DMS79 (cell line): ENCODE results near the gene SH2D3A.
A peak's percentile ranks its signal among the peaks of the same experiment; 100 is the strongest.
"Not testable (repeated sequence)": the region's sequence is repeated elsewhere in the genome, so short reads cannot be mapped to it uniquely, and the experiment has no call there.

Experiments
- DNase-seq: peaks from one replicate; lab custom pipeline; 2025; lab: John Stamatoyannopoulos, UW

SH2D3A gene

DNA sequence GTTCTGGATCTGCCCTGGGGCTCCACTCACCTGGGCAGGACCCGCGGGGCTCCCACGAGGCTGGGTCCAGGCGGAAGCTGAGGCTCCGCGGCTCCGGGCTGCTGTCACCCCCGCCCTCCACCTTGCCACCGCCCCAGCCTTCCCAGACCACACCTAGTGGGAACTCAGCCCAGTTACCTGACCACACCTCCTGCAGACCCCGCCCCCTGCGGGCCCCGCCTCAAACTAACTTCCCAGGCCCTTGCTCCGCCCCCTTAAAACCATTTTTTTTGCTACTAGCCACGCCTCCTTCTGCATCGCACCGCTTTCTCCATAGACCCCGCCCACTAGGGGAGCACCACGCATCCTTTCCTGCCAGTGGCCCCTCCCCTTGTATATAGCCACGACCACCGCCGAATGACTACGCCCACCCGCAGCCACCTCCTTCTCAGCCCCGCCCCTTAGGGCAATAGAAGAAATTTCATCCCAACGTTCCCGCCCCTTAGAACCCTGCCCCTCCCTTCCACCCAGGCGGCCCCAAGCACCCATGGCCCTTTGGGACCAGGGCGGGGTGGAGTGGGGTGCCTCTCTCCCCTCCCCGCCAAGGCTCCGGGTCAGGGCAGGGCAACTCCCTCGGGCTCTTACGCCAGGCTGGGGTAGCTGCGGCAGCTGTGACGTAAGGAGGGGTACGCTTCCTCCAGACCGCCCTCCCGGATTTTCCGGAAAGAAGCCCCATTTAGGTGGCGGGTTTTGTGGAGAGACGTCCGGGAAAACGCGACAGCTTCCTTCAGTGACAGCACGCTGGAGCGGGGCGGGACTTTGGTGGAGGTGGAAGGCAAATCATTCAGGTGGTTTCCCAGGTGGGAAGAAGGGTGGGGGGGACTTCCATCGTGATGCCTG, at the start of gene SH2D3A:
Gene SH2D3A, minus strand, starts transcription at position 79 of the 879 bp plus-strand sequence. CDS start 3,687 bp downstream, outside the sequence.
- peak; percentile 47 for DNase-seq

DNA sequence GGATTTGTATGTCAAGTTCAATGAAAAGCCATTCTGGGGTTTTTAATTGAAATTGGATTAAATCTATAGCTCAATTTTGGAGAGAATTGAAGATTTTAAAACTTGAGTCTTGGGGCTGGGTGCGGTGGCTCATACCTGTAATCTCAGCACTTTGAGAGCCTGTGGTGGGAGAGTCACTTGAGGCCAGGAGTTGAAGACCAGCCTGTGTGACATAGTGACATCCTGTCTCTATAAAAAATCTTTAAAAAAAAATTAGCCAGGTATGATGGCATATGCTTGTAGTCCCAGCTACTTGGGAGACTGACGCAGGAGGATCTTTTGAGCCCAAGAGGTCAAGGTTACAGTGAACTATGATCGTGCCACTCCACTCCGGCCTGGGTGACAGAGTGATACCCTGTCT, 46.4 kb upstream of the SH2D3A start:
- DNase-seq, result no peak

DNA sequence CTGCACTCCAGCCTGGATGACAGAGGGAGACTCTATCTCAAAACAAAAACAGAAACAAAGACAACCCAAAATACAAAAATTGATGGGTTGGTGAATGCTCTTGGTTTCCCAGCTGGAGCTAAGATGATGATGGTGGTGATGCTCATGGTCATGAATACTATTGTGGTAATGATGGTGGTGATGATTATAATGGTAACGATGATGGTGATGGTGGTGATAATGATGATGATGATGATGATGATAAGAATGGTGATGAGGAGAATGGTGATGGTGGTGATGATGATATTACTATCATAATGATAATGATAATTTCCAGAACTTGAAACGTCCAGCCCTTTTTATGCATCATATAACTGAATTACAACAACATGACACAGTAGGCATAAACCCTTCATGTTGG, 45.4 kb upstream of the SH2D3A start:
- DNase-seq, result no peak

DNA sequence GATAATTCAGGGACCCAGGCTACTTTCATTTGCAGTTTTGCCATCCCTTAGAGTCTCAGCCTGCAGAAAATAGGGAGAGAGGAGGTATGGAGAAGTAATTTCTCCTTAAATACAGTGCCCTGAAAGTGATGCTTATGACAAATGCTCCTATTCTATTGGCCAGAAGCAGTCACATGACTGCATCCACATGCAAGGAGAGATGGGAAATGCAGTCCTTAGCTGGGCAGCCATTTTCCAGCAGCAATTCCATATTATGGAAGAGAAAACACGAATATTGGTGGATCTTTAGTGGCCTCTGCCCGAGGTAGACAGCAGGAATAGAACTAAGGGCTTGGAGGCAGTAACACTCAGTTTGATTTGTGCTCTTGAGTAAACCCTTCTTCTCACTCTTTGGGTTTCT, 44.7 kb upstream of the SH2D3A start:
- DNase-seq, result no peak

DNA sequence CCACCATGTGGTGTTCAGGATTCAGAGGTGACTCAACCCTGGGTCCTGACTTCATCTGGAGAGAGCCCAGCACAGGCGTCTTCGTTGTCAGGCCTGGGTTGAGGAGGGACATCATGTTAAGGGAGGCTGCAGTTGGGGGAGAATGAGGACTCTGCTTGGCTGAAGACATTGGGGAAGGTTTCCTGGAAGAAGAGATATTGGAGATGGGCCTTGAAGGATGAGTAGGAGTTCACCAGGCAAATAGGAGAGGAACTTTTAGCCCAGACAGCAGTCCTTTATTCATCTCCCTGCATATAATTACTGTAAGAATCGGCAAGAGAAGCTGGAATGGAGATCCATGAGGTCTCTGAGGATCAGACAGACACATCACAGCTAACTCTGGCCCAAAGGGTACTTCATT, 44.1 kb upstream of the SH2D3A start:
- DNase-seq, result no peak

DNA sequence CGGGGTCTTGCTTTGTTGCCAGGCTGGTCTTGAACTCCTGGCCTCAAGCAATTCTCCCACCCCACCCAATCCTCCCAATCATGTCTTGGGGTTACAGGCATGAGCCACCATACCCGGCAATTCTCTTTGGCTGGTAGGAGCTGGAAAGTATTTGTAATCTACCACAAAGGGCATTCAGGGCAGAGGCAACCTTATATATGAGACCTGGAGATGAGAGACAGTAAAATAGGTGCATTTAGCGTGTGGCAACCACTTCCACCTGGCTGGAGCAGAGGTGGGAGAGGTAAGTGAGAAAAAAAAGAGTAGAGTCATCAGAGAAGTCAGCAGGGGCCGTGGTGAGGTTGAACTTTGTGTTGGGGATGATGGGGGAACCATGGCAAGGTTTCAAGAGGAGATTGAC, 42.0 kb upstream of the SH2D3A start:
- no peak for DNase-seq

DNA sequence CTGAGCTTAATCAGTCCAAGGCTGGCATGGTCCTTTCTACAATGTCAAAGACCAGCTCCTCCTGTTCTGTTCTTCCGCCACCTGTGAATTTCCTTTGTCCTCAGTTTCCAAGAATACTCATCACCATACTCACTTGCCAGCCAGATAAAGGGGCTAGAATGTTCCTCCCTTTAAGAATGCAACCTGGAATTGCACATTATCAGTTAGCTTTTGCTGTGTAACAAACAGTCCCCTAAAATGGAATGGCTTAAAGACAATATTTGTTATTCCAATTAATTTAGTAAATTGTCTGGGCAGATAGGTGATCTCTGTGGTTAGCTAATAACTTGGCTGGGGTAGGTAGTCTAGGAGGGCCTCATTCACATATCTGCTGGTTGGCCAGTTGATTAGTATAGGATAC, 41.3 kb upstream of the SH2D3A start:
- no peak for DNase-seq

DNA sequence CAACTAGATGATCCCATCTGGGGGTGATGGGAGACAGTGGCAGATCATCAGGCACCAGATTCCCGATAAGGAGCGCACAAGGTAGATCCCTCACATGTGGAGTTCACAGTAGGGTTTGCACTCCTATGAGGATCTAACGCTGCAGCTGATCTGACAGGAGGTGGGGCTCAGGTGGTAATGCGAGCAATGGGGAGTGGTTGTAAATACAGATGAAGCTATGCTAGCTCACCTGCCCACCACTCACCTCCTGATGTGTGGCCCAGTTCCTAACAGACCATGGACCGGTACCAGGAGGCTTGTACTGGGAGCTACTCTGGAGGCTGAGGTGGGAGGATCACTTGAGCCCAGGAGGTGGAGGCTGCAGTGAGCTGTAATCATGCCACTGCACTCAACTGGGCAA, 40.1 kb upstream of the SH2D3A start:
- DNase-seq, result no peak

DNA sequence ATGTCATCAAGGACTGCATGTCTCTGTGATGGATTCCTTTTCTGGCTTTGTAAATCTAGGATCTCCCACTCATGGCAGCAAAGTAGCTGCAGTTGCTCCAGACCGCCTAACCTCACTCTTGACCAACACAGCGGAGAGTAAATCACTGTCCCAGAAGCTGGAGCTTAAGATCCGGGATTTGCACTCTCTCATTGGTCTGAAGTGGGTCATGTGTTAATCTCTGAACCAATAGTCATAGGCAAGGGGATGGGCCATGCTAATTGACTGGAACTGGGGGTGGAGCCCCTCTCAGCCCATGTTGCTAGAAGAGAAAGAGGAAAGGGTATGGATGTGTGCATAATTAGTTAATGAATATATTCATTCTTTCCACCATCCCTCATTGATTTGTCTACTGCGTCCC, 39.3 kb upstream of the SH2D3A start:
- DNase-seq, result no peak

DNA sequence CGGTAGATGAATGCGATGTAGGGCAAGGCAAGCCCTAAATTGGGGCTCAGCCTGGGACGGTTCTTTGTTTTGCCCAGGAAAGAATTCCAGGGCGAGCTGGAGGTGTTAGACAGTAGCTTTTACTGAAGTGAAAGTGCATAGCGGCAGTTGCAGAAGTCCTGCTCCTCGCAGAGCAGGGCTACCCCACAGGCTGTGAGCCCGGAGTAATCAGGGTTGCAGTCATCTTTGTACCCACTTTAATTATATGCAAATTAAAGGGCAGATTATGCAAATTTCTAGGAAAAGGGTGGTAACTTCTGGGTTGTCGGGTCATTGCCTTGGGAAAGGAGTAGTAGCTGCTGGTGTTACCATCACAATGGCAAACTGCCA, 35.8 kb upstream of the SH2D3A start:
- no peak for DNase-seq

DNA sequence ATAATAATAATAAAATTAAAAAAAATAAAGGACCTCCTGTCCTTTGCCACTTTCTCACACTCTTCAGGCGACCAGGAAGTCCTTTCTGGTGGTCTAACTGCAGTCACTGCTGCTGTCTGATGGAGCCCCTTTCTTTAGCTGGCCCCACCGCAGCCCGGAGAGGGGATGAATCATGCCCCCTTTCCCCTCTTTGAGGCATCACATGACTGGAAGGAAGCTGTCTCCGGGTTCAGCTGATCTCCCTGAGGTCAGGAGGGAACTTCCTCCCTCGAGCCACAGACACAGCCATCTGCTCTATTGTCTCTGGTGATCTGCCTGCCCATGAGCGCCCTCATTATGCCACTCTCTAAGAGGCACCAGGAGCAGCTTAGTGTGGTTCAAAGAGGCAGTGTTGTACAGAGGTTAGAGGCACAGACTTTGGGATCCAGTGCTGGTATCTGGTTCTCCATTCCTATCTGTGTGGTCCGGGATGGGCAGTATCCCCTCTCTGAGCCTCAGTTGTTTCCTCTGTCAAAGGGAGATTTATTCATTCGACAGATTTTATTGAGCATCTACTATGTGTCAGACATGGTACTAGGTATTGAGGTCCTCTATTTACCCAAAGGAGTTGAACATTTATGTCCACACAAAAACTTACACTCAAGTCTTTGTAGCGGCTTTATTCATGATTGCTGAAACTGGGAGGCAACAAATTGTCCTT, 35.3 kb upstream of the SH2D3A start:
- DNase-seq, result no peak

DNA sequence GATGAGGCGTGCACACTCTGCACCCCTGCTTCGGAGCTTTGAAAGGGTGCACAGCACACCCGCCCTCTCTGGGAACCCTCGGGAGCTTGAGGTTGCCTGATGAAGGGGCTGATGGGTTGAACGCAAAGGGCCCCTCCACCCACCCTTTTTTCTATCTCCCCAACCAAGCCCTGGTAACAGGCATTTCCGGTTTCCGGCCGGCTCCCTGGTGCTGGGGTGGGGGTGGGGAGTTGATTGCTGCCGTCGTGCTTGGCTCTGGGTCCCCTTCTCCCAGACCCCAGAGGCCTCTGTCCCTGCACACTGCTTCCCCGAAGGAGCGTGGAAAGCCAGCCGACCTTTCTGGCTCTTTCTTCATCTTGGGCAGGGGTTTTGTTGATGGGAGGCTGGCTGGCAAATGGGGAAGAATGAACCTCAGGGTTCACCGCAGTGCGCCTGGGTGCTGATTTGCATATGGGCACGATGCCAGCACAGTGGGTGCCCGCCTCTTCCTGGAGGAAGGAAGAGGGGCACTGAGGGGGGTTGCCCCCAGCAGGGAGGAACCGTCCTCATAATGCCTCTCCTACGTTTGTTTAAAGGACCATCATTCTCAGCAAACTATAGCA, 34.4 kb upstream of the SH2D3A start:
- DNase-seq, result peak; percentile 59

DNA sequence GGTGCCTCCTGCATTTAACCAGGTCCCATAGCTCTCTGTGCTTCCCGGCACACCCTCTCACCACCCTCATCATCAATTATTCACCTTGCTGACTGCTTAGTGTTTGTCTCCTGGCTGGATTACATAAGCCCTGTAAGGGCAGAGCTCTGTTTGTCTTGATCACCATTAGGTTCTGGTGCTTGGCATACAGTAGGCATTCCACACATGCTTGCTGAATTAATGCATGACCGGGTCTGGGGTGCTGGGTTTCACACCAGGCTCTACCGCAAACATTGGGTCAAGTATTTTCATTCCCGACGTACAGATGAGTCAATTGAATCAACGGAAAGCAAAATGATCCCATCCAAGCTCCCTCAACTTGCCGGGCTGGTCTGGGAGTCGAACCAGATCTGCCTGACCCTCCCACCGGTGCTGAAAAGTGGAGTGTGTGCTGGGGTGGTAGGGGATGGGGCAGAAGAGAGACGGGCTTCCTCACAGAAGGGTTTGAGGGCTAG, 33.8 kb upstream of the SH2D3A start:
- no peak for DNase-seq

DNA sequence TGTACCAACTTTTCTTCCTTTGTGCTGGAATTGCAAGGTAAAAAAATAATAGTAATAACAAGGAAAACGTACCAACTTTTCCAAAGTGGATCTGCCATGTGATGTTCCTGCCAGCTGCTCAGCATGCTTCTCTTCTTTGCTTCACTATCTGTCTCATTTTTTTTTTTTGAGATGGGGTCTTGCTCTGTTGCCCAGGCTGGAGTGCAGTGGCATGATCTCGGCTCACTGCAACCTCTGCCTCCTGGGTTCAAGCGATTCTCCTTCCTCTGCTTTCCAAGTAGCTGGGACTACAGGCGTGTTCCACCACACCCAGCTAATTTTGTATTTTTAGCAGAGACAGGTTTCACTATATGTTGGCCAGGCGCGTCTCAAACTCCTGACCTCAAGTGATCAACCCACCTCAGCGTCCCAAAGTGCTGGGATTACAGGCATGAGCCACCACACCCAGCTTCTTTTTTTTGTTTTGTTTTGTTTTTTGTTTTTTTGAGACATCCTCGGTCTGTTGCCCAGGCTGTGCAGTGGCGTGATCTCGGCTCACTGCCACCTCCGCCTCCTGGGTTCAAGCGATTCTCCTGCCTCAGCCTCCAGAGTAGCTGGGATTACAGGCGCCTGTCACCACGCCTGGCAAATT, 33.0 kb upstream of the SH2D3A start:
- not testable (repeated sequence) for DNase-seq

DNA sequence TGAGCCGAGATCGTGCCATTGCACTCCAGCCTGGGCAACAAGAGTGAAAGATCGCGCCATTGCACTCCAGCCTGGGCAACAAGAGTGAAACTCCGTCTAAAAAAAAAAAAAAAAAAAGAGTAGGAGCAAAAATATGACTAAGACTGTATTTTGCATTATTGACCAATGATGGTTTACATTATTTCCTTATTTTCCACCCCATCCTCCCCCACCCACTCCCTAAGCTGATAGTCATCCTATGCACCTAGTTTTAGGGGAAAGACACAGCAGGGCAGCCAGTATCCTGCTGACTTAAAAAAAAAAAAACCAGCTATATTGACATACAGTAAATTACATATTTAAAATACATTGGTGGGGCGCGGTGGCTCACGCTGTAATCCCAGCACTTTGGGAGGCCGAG, 30.4 kb upstream of the SH2D3A start:
- no peak for DNase-seq

DNA sequence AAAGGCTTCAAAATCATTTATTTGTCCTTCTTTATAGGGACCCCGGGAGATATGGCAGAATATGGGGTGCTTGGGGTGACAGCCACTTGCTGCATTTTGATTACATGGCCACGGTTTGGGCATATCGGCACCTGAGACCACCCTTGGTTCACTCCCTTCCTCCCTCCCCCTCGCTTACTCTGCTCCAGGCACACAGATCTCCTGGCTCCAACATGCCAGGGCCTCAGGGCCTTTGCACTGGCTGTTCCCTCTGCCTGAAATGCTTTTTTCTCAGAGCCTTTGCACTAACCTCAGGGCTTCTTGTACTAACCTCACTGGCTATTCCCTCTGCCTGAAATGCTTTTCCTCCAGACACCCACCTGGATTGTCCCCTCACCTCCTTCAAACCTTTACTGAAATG, 29.0 kb upstream of the SH2D3A start:
- DNase-seq, result no peak

DNA sequence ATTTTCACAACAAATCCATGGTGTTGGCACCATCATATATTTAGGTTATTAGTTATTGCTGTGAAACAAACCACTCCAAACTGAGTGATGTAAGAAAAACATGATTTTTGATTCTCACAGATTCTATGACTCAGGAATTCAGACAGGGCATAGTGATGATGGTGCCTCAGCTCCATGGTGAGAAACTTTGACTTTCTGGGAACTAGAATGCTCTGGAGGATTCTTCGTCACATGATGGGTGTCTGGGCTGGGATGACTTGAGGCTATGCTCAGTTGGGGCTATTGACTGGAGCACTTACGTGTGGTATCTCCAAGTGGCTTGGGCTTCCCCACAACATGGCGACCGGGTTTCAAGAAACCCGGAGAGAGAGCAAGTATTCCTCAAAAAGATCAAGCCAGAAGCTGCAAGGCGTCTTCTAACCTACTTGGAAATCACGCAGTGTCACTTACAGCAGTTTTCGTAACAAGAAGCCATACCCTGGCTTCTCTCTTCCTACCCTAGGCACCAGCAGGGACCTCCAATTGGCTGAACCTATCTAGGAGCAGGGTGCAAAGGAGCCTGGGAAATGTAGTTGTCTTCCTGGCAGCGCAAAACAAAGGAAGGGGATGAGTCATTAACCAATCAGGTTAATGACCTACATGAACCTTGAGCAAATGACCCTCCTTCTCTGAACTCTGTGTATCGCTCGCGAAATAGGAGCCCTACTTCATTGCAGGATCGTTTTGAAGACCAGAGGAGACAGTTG, 27.6 kb upstream of the SH2D3A start:
- DNase-seq, result no peak

DNA sequence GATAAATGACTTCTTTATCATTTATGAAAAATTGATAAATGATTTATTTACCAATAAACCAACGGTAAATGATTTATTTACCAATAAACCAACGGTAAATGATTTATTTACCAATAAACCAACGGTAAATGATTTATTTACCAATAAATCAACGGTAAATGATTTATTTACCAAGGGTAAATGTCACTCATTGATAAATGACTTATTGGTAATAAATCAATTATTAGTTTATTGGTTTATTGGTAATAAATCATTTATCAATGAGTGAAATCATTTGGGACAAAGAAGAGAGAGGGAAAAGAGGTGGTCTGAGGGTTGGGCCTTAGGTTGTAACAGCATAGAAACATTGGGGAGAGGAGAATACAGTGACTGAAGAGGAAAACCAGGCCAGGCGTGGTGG, 26.7 kb upstream of the SH2D3A start:
- no peak for DNase-seq

DNA sequence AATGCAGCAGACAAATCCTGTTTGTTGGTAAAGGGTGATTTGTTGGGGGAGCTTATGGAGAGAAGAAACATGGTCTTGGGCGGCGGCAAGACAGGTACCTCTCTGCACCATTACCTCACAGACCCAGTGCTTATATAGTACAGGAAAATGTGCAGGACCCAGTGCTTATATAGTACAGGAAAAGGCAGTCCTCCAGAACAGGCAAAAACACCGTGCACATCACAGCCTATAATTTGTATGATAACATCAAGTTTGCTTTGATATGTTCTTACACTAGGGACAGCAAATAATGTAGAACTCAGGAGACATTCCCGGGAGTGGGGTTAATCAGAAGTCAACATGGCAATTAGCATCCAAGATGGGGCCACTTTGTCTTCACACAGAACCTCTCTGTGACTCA, 26.2 kb upstream of the SH2D3A start:
- DNase-seq, result no peak

DNA sequence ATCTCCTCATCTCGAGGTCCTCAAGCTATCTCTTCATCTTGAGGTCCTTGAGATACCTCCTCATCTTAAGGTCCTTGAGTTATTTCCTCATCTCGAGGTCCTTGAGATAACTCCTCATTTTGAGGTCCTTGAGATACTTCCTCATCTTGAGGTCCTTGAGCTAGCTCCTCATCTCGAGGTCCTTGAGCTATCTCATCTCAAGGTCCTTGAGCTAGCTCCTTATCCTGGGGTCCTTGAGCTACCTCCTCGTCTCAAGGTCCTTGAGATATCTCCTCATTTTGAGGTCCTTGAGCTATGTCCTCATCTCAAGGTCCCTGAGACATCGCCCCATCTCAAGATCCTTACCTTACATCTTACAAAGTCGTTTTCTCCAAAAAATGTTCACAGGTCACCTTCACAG, 24.0 kb upstream of the SH2D3A start:
- no peak for DNase-seq

DNA sequence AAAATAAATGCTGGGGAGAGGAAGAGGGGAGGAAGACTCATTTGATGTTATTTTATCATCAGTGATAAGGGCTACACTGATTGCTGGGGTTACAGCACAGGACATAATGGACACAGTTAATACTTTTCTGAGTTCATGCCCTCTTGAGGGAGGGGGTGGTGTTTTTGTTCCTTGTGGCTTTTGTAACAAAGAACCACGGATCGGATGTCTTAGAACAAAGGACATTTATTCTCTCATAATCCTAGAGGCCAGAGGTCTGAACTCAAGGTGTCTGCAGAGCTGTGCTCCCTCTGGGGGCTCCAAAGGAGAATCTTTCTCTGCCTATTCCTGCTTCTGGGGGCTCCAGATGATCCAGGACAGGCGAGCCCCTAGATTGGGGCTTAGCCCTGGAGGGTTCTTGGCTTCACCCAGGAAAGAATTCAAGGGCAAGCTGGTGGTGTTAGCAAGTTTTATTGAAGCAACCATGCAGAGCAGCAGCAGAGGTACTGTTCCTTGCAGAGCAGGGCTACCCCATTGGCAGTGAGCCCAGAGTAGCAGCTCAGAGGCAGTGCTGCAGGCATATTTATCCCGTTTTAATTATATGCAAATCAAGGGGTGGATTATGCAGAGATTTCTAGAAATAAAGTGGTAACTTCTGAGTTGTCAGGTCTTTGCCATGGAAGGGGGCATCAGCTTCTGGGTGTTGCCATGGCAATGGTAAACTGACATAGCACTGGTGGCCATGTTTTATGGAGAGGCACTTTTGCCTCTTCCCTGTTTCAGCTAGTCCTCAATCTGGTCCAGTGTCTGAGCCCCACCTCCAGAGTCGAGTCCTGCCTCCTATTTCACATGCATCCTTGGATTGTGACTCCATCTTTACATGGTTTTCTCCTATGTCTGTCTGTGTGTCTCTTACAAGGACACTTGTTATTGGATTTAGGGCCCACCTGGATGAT, 23.2 kb upstream of the SH2D3A start:
- DNase-seq, result no peak
